Chondrocyte (in vitro differentiated cells): ENCODE measurements around the gene MED8. TPM values are rescaled to one million over a fixed set of nuclear protein-coding genes. Genes with fewer than 3 reads are reported as not detected.

ENCODE experiments used
- DNase-seq: peaks from one replicate; pipeline ENCODE4 v3.0.0; 2021; ENCODE audit warnings: mixed read lengths, low spot score
- H3K27ac Mint-ChIP-seq: one replicate; pipeline ENCODE4 v1.8.0; 2021; ENCODE audit warnings: mild to moderate bottlenecking, moderate library complexity, mixed read lengths; ENCODE audit not compliant: unreplicated experiment
- H3K27me3 Mint-ChIP-seq: 2 replicates; pipeline ENCODE4 v1.8.0; 2021; ENCODE audit warnings: low read depth, mixed read lengths
- H3K36me3 Mint-ChIP-seq: 2 replicates; pipeline ENCODE4 v1.8.0; 2021; ENCODE audit warnings: low read depth, mixed read lengths
- H3K4me1 Mint-ChIP-seq: 2 replicates; pipeline ENCODE4 v1.8.0; 2021; ENCODE audit warnings: low read depth, mild to moderate bottlenecking, mixed read lengths
- H3K4me3 Mint-ChIP-seq: one replicate; pipeline ENCODE4 v1.8.0; 2021; ENCODE audit warnings: mild to moderate bottlenecking, moderate library complexity, mixed read lengths; ENCODE audit not compliant: unreplicated experiment
- H3K9me3 Mint-ChIP-seq: 2 replicates; pipeline ENCODE4 v1.8.0; 2021; ENCODE audit warnings: low read depth, mixed read lengths
- microRNA-seq: library from miRNA; unstranded; fragments of <30 nt; microRNA quantifications from one replicate; pipeline ENCODE4 v1.2.0, GENCODE V29; 2020; ENCODE audit warnings: borderline number of aligned reads
- total RNA-seq: library from RNA; stranded (reverse); gene quantifications from 3 replicates; pipeline ENCODE4 v1.2.1, GENCODE V29; 2021
- TF ChIP-seq, protein P1 (sequence below): fragments of 200-600 bp; sonication (generic); IDR thresholded peaks from 2 replicates; pipeline ENCODE4 v1.5.0; 2021; ENCODE audit warnings: antibody characterized with exemption, mild to moderate bottlenecking, moderate library complexity

The MED8 gene
- total RNA-seq, 1 donor from 2014 or later, result 48.4 TPM

DNA sequence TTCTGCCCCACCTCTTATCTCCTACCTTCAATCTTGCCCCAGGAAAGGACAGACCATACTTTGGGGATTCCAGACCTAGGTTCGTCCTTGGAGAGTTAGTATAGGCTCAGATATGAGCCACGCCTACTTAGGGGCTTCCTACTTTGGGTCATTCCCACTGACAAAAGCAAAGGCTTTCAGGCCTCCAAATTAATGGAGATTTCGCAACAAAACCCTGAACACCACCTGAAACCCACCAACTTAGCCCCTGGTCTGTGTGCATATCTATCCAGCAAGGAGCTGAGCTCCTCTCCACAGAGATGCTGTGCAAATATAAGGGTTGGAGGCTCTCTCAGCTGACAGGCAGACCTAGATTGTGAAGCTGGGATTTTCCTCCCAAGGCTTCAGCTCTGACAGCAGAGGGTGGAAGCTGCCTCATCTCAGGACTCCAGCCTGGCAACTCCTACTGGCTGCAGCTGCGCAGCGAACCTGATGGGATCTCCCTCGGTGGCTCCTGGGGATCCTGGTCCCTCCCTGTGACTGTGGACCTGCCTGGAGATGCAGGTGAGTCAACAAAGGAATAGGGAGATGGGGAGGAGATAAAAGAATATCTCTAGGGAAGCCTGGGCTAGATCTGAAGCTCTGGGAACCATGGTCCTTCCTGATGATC, 49.9 kb downstream of the MED8 start:
- peaks cover 9% of the 10 kb centered on the region for H3K4me1 Mint-ChIP-seq
- H3K4me3 Mint-ChIP-seq, result no peak overlapping the region
- no peak overlapping the region for H3K27ac Mint-ChIP-seq
- TF ChIP-seq, protein P1, sequence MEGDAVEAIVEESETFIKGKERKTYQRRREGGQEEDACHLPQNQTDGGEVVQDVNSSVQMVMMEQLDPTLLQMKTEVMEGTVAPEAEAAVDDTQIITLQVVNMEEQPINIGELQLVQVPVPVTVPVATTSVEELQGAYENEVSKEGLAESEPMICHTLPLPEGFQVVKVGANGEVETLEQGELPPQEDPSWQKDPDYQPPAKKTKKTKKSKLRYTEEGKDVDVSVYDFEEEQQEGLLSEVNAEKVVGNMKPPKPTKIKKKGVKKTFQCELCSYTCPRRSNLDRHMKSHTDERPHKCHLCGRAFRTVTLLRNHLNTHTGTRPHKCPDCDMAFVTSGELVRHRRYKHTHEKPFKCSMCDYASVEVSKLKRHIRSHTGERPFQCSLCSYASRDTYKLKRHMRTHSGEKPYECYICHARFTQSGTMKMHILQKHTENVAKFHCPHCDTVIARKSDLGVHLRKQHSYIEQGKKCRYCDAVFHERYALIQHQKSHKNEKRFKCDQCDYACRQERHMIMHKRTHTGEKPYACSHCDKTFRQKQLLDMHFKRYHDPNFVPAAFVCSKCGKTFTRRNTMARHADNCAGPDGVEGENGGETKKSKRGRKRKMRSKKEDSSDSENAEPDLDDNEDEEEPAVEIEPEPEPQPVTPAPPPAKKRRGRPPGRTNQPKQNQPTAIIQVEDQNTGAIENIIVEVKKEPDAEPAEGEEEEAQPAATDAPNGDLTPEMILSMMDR, result no peak
- H3K36me3 Mint-ChIP-seq, result no peaks in the 10 kb centered on the region
- no peaks in the 10 kb centered on the region for H3K9me3 Mint-ChIP-seq
- no peaks in the 10 kb centered on the region for H3K27me3 Mint-ChIP-seq
- DNase-seq, result no peak

- Mint-ChIP-seq H3K4me1 (no peaks in the 10 kb centered on the region), H3K27me3 (no peaks in the 10 kb centered on the region), H3K4me3 (no peak overlapping the region), H3K36me3 (no peaks in the 10 kb centered on the region), H3K27ac (no peak overlapping the region), H3K9me3 (no peaks in the 10 kb centered on the region)
- DNase-seq, result no peak
- TF ChIP-seq, protein P1, result no peak
Observed at GRCh38 chr1:43338001-43338400, 51.6 kb downstream of the MED8 start.

- Mint-ChIP-seq H3K4me1 (no peaks in the 10 kb centered on the region), H3K27me3 (no peaks in the 10 kb centered on the region), H3K9me3 (no peaks in the 10 kb centered on the region), H3K4me3 (no peak within 1 kb of the TSS), H3K27ac (no peak within 1 kb of the TSS), H3K36me3 (no peaks in the 10 kb centered on the region)
- DNase-seq, result no peak
- TF ChIP-seq, protein P1, result no peak
Observed at GRCh38 chr1:43337588-43337987, 52.0 kb downstream of the MED8 start, which contains the start of gene MPL. Gene MPL (plus strand): TSS chr1:43337818. CDS start chr1:43337849, 31 bp downstream.

DNA sequence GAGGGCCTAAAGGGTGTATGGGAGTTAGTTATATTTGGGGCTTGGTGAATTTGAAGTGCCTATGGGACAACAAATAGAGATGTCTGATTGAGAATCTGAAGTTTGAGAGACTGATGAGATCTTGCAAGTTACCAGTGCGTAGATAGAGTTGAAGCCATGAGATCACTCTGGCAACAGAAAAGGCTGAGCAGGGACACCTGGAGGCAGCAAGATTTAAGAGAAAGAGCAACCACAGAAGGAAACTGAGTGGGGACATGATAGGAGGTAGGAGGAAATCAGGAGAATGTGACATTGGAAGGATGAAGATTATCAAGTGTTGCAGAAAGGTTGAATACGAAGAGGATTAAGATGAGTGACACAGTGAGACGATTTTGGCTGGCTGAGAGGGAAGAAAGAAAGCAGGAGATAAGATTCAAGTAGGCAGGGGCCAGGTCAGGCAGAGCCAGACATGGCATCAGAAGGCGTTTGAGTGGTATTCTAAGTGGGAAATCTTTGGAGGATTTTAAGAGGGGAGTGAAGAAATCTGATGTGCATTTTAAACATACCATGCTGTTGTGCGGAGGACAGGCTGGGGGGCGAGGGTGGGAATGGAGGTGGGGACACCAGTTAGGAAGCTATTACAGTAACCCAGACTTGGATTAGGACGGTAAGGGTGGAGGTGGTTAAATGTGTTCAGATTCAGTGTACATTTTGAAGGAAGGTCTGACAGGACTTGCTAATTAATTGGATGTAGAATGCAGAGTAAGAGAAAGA, 55.0 kb downstream of the MED8 start:
- Mint-ChIP-seq H3K4me1 (peaks cover 12% of the 10 kb centered on the region), H3K36me3 (no peaks in the 10 kb centered on the region), H3K27me3 (no peaks in the 10 kb centered on the region), H3K27ac (no peak overlapping the region), H3K9me3 (no peaks in the 10 kb centered on the region), H3K4me3 (no peak overlapping the region)
- DNase-seq, result peak; percentile 5
- TF ChIP-seq, protein P1, result no peak

Small RNA genes lying within 50 kb of the gene (microRNA-seq; reads per million reads assigned to microRNA genes)
- 5.0 reads per million for gene MIR6734

Other genes with a start within 250 kb of the MED8 start
- gene EBNA1BP2, start 217.5 kb downstream of the MED8 start, total RNA-seq, result 34.5 to 40.7 TPM (median 36.1 TPM) in 3 replicates
- 0.10 to 0.19 TPM (median 0.15 TPM) in 3 replicates for gene CFAP57, start 217.5 kb downstream of the MED8 start, total RNA-seq
- not detected in 3 replicates for gene TMEM125, start 119.8 kb downstream of the MED8 start, total RNA-seq
- gene C1orf210, start 104.2 kb downstream of the MED8 start, total RNA-seq, result not detected in 3 replicates
- not detected in 3 replicates for gene TIE1, start 88.8 kb downstream of the MED8 start, total RNA-seq
- not detected in 3 replicates for gene MPL, start 52.0 kb downstream of the MED8 start, total RNA-seq
- 14.4 to 16.9 TPM (median 14.5 TPM) in 3 replicates for gene CDC20, start 30.8 kb downstream of the MED8 start, total RNA-seq
- 78.9 to 103 TPM (median 101 TPM) in 3 replicates for gene ELOVL1, start 21.8 kb downstream of the MED8 start, total RNA-seq
- gene SZT2, start 99 bp upstream of the MED8 start, total RNA-seq, result 29.3 to 64.0 TPM (median 33.6 TPM) in 3 replicates
- 27.7 to 29.9 TPM (median 28.6 TPM) in 3 replicates for gene HYI, start 64.1 kb upstream of the MED8 start, total RNA-seq
- gene PTPRF, start 141.1 kb upstream of the MED8 start, total RNA-seq, result 54.6 to 66.7 TPM (median 62.0 TPM) in 3 replicates